IMR-90 (cell line): ENCODE results near the gene CRTAP.
"Not testable (repeated sequence)": the region's sequence is repeated elsewhere in the genome, so short reads cannot be mapped to it uniquely, and the experiment has no call there.

Experiments used
- BHLHE40 ChIP-seq: fragments of 150-350 bp; IDR thresholded peaks from 2 replicates; pipeline ENCODE4 v1.6.1; 2016; ENCODE audit warnings: mild to moderate bottlenecking, low read depth, low read length
- CEBPB ChIP-seq: IDR thresholded peaks from 2 replicates; pipeline ENCODE4 v1.6.1; 2012; ENCODE audit warnings: low read depth, low read length, improper control_type of control experiment
- CTCF ChIP-seq: conservative IDR thresholded peaks from 2 replicates; pipeline ENCODE4 v1.5.1; 2012; ENCODE audit warnings: mild to moderate bottlenecking, low read depth, low read length, improper control_type of control experiment
- MXI1 ChIP-seq: IDR thresholded peaks from 2 replicates; pipeline ENCODE4 v1.6.1; 2012; ENCODE audit warnings: low read depth, mild to moderate bottlenecking, low read length, moderate library complexity, borderline replicate concordance
- POLR2A ChIP-seq: IDR thresholded peaks from 2 replicates; pipeline ENCODE4 v1.6.1; 2012; ENCODE audit warnings: mild to moderate bottlenecking, low read depth, low read length
- RFX5 ChIP-seq: IDR thresholded peaks from 2 replicates; pipeline ENCODE4 v1.8.0; 2012; ENCODE audit warnings: low read depth, mild to moderate bottlenecking, low read length, moderate library complexity
- USF2 ChIP-seq: fragments of 150-350 bp; IDR thresholded peaks from 2 replicates; pipeline ENCODE4 v1.6.1; 2017; ENCODE audit warnings: mild to moderate bottlenecking, antibody characterized with exemption, low read length, low read depth

DNA sequence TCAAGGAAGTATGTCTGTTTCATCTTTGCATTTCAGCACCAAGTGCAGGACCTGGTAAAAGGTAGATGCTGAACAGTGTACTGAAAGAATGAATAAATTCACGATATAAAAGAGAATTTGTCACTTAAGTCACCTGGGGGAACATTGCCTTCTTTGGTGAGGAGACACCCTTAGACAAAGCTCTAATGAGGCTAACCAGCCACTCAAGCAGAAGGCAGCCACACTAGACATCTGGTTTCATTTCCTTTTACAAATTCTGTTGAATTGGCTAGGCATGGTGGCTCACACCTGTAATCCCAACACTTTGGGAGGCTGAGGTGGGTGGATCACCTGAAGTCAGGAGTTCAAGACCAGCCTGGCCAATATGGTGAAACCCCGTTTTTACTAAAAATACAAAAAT, 7.0 kb upstream of the CRTAP start:
- TF ChIP-seq POLR2A, CTCF, CEBPB, RFX5, MXI1, USF2, BHLHE40: not testable (repeated sequence)
